NB4 (cell line): Measurements from ENCODE around the gene BACH2.

ENCODE experiments used
- CTCF ChIP-seq: IDR thresholded peaks from one replicate; pipeline ENCODE4 v1.5.1; 2012; ENCODE audit warnings: low read depth, low read length
- MAX ChIP-seq: IDR thresholded peaks from 2 replicates; pipeline ENCODE4 v1.6.1; 2011; ENCODE audit warnings: low read depth, low read length
- MYC ChIP-seq: IDR thresholded peaks from 2 replicates; pipeline ENCODE4 v1.6.1; 2011; ENCODE audit warnings: low read depth, low read length
- POLR2A ChIP-seq: IDR thresholded peaks from 2 replicates; pipeline ENCODE4 v1.6.1; 2011; ENCODE audit warnings: mild to moderate bottlenecking; ENCODE audit not compliant: insufficient read length; ENCODE audit errors: extremely low read depth

GRCh38 chr6:90326404-90327057 lies 29.9 kb upstream of the BACH2 start:
- TF ChIP-seq CTCF = no peak
- TF ChIP-seq POLR2A = no peak
- no peak for TF ChIP-seq MAX
- TF ChIP-seq MYC = no peak
